OCI-LY1 (cell line): ENCODE results near the gene LRRFIP1.

ENCODE experiments used
- H2AFZ ChIP-seq: fragments of 200-600 bp; sonication (generic), shearing (Covaris generic); 2 replicates; pipeline ENCODE4 v1.6.0; 2014; ENCODE audit warnings: antibody characterized with exemption, mild to moderate bottlenecking, low read length
- H3F3A ChIP-seq: fragments of 200-600 bp; sonication (generic), shearing (Covaris generic); 2 replicates; pipeline ENCODE4 v1.6.0; 2014; ENCODE audit warnings: mild to moderate bottlenecking, antibody characterized with exemption, low read length, moderate library complexity; ENCODE audit not compliant: insufficient read depth
- H3K27ac ChIP-seq: fragments of 200-600 bp; sonication (generic); 2 replicates; pipeline ENCODE4 v1.5.1; 2014; ENCODE audit warnings: low read length, mixed run types, mild to moderate bottlenecking, low read depth; ENCODE audit not compliant: poor library complexity, severe bottlenecking
- H3K27me3 ChIP-seq: fragments of 200-600 bp; sonication (generic); 2 replicates; pipeline ENCODE4 v1.6.0; 2014; ENCODE audit warnings: antibody characterized with exemption, mild to moderate bottlenecking, low read length, moderate library complexity; ENCODE audit not compliant: insufficient read depth
- H3K36me3 ChIP-seq: fragments of 200-600 bp; sonication (generic); 2 replicates; pipeline ENCODE4 v1.6.1; 2014; ENCODE audit warnings: mild to moderate bottlenecking, antibody characterized with exemption, low read length, moderate library complexity, mixed read lengths; ENCODE audit not compliant: insufficient read depth
- H3K4me1 ChIP-seq: fragments of 200-600 bp; sonication (generic); 2 replicates; pipeline ENCODE4 v1.5.1; 2014; ENCODE audit warnings: mild to moderate bottlenecking, low read length, moderate library complexity; ENCODE audit not compliant: insufficient read depth, severe bottlenecking
- H3K4me2 ChIP-seq: fragments of 200-600 bp; sonication (generic), shearing (Covaris generic); 2 replicates; pipeline ENCODE4 v1.6.1; 2014; ENCODE audit warnings: low read length
- H3K4me3 ChIP-seq: fragments of 200-600 bp; sonication (generic); 2 replicates; pipeline ENCODE4 v1.5.1; 2014; ENCODE audit warnings: low read length, low read depth, mild to moderate bottlenecking, mixed read lengths; ENCODE audit not compliant: poor library complexity, severe bottlenecking
- H3K79me2 ChIP-seq: fragments of 200-600 bp; shearing (Covaris generic); 2 replicates; pipeline ENCODE4 v1.6.1; 2016; ENCODE audit warnings: mixed run types, low read length, mixed read lengths; ENCODE audit not compliant: insufficient read depth
- H3K9ac ChIP-seq: fragments of 200-600 bp; sonication (generic), shearing (Covaris generic); 2 replicates; pipeline ENCODE4 v1.6.1; 2014; ENCODE audit warnings: mild to moderate bottlenecking, low read length, mixed read lengths
- H3K9me2 ChIP-seq: fragments of 200-600 bp; sonication (generic), shearing (Covaris generic); 2 replicates; pipeline ENCODE4 v1.6.1; 2014; ENCODE audit warnings: low read depth, mild to moderate bottlenecking, low read length, mixed read lengths
- H3K9me3 ChIP-seq: fragments of 200-600 bp; shearing (Covaris generic); 2 replicates; pipeline ENCODE4 v1.6.1; 2014; ENCODE audit warnings: low read length, mixed read lengths
- H4K20me1 ChIP-seq: fragments of 200-600 bp; sonication (generic), shearing (Covaris generic); 2 replicates; pipeline ENCODE4 v1.6.0; 2016; ENCODE audit warnings: mild to moderate bottlenecking, low read length; ENCODE audit not compliant: insufficient read depth
- EZH2 ChIP-seq: fragments of 200-600 bp; sonication (generic), shearing (Covaris generic); IDR thresholded peaks from 2 replicates; pipeline ENCODE4 v1.8.0; 2017; ENCODE audit warnings: borderline replicate concordance, mixed run types, mild to moderate bottlenecking, antibody characterized with exemption, low read length, moderate library complexity, mixed read lengths
- TF ChIP-seq, protein P1 (sequence below): fragments of 200-600 bp; sonication (generic), shearing (Covaris generic); IDR thresholded peaks from 2 replicates; pipeline ENCODE4 v1.5.1; 2017; ENCODE audit warnings: mild to moderate bottlenecking, antibody characterized with exemption, low read length, moderate library complexity, mixed read lengths

LRRFIP1 gene

DNA sequence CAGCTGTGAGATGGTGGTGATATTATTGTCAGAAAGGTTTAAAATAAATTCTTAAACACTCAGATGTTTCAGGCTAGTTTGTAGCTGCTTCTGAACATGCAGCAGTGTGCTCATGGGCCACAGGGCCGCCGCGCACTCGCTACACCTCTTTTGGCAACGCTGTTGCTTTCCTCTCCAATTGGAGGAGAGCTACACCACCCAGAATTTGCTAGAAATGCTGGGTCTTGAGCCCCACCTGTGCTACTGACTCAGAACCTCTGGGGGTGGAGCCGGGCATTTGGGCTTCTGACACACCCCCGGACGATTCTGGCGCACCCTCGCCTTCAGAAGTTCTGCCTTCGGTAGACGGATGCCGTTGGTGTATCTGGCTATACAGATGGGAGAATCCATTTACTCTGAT is 15.7 kb downstream of the LRRFIP1 start:
- no peaks in the 10 kb centered on the region for H4K20me1 ChIP-seq
- H3K4me1 ChIP-seq: peaks cover 8% of the 10 kb centered on the region
- no peak overlapping the region for H3K9ac ChIP-seq
- H3K27me3 ChIP-seq: peaks cover 10% of the 10 kb centered on the region; the same call in 1 of the 2 replicates
- no peak overlapping the region for H3K4me2 ChIP-seq
- H3K9me2 ChIP-seq: no peaks in the 10 kb centered on the region
- no peaks in the 10 kb centered on the region for H3K36me3 ChIP-seq
- TF ChIP-seq EZH2: no peak
- TF ChIP-seq, protein P1, sequence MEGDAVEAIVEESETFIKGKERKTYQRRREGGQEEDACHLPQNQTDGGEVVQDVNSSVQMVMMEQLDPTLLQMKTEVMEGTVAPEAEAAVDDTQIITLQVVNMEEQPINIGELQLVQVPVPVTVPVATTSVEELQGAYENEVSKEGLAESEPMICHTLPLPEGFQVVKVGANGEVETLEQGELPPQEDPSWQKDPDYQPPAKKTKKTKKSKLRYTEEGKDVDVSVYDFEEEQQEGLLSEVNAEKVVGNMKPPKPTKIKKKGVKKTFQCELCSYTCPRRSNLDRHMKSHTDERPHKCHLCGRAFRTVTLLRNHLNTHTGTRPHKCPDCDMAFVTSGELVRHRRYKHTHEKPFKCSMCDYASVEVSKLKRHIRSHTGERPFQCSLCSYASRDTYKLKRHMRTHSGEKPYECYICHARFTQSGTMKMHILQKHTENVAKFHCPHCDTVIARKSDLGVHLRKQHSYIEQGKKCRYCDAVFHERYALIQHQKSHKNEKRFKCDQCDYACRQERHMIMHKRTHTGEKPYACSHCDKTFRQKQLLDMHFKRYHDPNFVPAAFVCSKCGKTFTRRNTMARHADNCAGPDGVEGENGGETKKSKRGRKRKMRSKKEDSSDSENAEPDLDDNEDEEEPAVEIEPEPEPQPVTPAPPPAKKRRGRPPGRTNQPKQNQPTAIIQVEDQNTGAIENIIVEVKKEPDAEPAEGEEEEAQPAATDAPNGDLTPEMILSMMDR: no peak
- no peak overlapping the region for H2AFZ ChIP-seq
- no peak overlapping the region for H3K27ac ChIP-seq
- H3F3A ChIP-seq: no peaks in the 10 kb centered on the region
- H3K4me3 ChIP-seq: no peak overlapping the region
- no peaks in the 10 kb centered on the region for H3K9me3 ChIP-seq
- no peaks in the 10 kb centered on the region for H3K79me2 ChIP-seq

DNA sequence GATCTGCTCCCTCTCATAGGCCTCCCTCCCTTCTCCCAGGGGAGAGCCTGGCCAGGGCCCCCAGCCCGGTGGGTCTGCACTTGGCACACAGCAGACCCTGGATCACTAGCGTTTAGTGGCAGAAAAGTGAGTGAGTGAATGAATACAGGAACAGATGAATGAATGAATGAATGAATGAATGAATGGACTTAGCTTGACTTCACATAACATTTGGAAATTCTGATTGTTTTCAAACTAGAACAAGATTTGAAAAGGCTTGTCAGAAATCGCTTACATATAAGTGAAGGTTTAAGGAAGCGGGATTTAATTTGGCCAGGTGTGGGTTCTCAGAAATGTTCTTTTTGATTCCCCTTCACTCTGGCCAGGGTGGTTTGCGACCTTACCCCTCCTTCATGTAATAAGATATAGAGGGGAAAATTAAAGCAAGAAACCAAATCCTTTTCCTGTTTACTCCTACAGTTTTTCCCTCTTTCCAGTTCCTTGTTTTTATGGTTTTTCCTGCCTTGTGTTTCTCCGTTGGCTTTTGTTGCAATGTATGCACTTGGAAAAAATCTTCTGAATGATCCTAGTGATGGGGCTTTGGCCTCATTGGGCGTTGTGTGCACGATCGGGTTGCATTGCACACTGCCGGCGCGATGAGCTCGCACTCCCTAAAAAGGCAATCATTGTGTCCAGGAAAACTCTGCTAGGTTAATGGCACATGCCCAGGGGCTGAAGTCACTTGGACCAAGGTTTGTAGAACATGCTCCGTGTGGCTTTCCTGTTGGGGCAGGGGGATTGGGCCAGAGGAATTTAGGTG is 16.4 kb downstream of the LRRFIP1 start:
- Histone ChIP-seq H3K36me3 (no peaks in the 10 kb centered on the region), H3K27me3 (peaks cover 10% of the 10 kb centered on the region; the same call in 1 of the 2 replicates), H3K9ac (no peak overlapping the region), H4K20me1 (no peaks in the 10 kb centered on the region), H3F3A (no peaks in the 10 kb centered on the region), H3K4me2 (no peak overlapping the region), H2AFZ (no peak overlapping the region), H3K4me1 (peaks cover 8% of the 10 kb centered on the region), H3K9me3 (no peaks in the 10 kb centered on the region), H3K4me3 (no peak overlapping the region), H3K79me2 (no peaks in the 10 kb centered on the region), H3K27ac (no peak overlapping the region), H3K9me2 (no peaks in the 10 kb centered on the region)
- TF ChIP-seq, protein P1: no peak
- no peak for TF ChIP-seq EZH2

- no peak overlapping the region for H3K4me2 ChIP-seq
- H3K4me1 ChIP-seq: peaks cover 3% of the 10 kb centered on the region
- no peak for TF ChIP-seq EZH2
- TF ChIP-seq, protein P1: no peak
- H3K4me3 ChIP-seq: no peak overlapping the region
- no peaks in the 10 kb centered on the region for H3F3A ChIP-seq
- H3K9me3 ChIP-seq: no peaks in the 10 kb centered on the region
- no peaks in the 10 kb centered on the region for H3K79me2 ChIP-seq
- no peak overlapping the region for H3K27ac ChIP-seq
- H3K36me3 ChIP-seq: no peaks in the 10 kb centered on the region
- H4K20me1 ChIP-seq: no peaks in the 10 kb centered on the region
- no peak overlapping the region for H3K9ac ChIP-seq
- H2AFZ ChIP-seq: no peak overlapping the region
- H3K9me2 ChIP-seq: no peaks in the 10 kb centered on the region
- H3K27me3 ChIP-seq: peaks cover 10% of the 10 kb centered on the region; the same call in 1 of the 2 replicates
Observed at GRCh38 chr2:237644381-237644703, 17.0 kb downstream of the LRRFIP1 start.
